GM21423 (cell line): ENCODE data around the gene AGBL3.
"Not testable (repeated sequence)": the region's sequence is repeated elsewhere in the genome, so short reads cannot be mapped to it uniquely, and the experiment has no call there.

ENCODE experiments used
- ATAC-seq: cut with Tn5 transposase; IDR thresholded peaks from one replicate; pipeline ENCODE4 v1.9.1; 2021; ENCODE audit warnings: mild to moderate bottlenecking, moderate library complexity; ENCODE audit not compliant: unreplicated experiment

AGBL3 gene

GRCh38 chr7:134962270-134962780 lies 24.0 kb upstream of the AGBL3 start:
- no peak for ATAC-seq

- ATAC-seq: no peak
These were observed 23.3 kb upstream of the AGBL3 start for GRCh38 chr7:134963036-134963435.

GRCh38 chr7:134966691-134967090 lies 19.6 kb upstream of the AGBL3 start:
- ATAC-seq: no peak

GRCh38 chr7:134968110-134968509 lies 18.2 kb upstream of the AGBL3 start:
- ATAC-seq: no peak

- not testable (repeated sequence) for ATAC-seq
These were observed 4.7 kb upstream of the AGBL3 start for GRCh38 chr7:134981645-134982044.

- peak; percentile 37 for ATAC-seq
These were observed 380 bp upstream of the AGBL3 start for GRCh38 chr7:134985894-134986362.

GRCh38 chr7:134988161-134988560 lies 1.9 kb downstream of the AGBL3 start:
- no peak for ATAC-seq

- no peak for ATAC-seq
These were observed 5.4 kb downstream of the AGBL3 start for GRCh38 chr7:134991469-134992339.

GRCh38 chr7:134992626-134993179 lies 6.4 kb downstream of the AGBL3 start:
- peak; percentile 64 for ATAC-seq

GRCh38 chr7:134993877-134994456 lies 7.7 kb downstream of the AGBL3 start:
- no peak for ATAC-seq

GRCh38 chr7:134995239-134996096 lies 9.2 kb downstream of the AGBL3 start:
- peak; percentile 32 for ATAC-seq

- peak; percentile 43 for ATAC-seq
These were observed 9.8 kb downstream of the AGBL3 start for GRCh38 chr7:134996097-134996550.

GRCh38 chr7:134997214-134997885 lies 11.0 kb downstream of the AGBL3 start:
- no peak for ATAC-seq

- no peak for ATAC-seq
These were observed 12.8 kb downstream of the AGBL3 start for GRCh38 chr7:134999136-134999535.

- ATAC-seq: no peak
These were observed 15.3 kb downstream of the AGBL3 start for GRCh38 chr7:135001390-135002165.

- no peak for ATAC-seq
These were observed 25.9 kb downstream of the AGBL3 start for GRCh38 chr7:135012229-135012628.

GRCh38 chr7:135023622-135024021 lies 37.3 kb downstream of the AGBL3 start:
- no peak for ATAC-seq

- no peak for ATAC-seq
These were observed 48.9 kb downstream of the AGBL3 start for GRCh38 chr7:135035252-135035651.

GRCh38 chr7:135067017-135067416 lies 80.7 kb downstream of the AGBL3 start:
- not testable (repeated sequence) for ATAC-seq
